NCI-H1417 (cell line): ENCODE measurements around the gene CPXM2.
A peak's percentile ranks its signal among the peaks of the same experiment; 100 is the strongest.

Experiments
- DNase-seq, 3 experiments: peaks; one replicate each; lab custom pipeline; 2025; lab: John Stamatoyannopoulos, UW

The CPXM2 gene

DNA sequence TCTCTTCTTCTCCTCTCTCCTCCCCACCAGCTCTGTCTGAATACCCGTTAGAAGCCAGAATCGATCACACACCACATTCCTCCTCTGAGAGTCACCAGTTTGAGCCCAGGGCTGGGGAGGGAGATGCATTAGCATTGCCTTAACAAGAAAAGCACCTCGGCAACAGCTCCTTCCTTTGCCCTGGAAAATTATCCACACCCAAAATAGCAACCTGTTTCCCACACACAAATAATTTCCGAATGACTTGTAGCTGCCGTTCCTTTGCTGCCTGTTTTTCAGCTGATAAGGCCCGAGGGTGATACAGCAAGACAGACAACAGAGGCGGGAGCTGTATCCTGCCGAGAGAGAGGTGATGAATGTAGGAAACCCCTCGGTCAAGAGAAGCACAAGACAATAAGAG lies 91.3 kb downstream of the CPXM2 start:
- no peak for DNase-seq

DNA sequence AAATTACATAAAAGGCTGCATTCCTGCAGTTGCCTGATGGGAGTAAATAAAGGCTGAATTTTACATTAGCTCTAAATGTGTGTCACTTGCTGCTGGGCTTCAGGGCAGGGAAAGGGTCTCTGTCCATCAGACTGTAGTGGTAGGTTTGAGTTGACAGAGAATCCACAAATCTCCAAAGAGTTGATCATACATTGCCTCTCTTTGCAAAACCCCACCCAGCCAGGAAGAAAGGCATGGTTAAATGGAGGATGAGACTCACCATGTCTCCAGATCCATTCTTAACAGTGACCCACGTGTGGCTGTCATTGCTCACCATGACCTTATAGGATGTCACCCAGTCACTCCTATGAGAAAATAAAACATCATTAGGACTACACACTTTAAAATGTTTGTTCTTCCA lies 92.8 kb downstream of the CPXM2 start:
- DNase-seq: no peak

DNA sequence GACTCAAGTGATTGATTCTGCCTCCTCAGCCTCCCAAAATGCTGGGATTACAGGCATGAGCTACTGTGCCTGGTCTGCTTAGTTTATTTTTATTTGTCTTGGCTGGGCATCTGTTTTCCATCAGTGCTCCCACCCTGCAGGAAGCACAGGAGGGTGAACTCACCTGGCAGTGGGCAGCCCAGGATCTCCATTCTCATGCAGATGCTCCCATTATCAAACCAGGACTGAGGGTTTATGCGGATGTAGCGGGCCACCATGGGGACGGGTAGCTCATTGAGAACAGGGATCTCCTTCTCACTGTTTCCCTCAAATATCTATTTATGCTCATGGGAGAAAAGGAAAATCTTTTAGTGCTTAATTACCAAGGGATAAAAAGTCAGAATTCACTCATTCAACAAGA lies 93.8 kb downstream of the CPXM2 start:
- DNase-seq: no peak

DNA sequence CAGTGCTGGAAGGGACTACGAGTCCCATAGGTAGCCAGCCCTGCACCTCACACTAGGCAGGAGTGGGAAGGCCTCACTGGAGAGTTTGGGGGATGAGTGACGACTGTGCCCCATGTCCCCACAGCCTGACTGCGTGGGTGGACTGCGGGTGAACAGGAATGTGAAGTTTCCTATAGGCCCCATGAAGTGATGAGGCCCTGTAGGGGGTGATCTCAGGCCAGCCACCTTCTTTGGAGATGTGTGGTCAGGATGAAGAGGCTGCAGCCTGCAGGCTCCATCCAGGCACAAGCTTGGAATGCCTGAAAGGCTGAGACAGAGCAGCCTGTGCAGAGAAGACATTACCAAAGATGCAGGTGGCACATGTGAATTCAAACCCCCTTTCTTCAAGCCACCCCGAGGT lies 94.9 kb downstream of the CPXM2 start:
- DNase-seq: no peak

DNA sequence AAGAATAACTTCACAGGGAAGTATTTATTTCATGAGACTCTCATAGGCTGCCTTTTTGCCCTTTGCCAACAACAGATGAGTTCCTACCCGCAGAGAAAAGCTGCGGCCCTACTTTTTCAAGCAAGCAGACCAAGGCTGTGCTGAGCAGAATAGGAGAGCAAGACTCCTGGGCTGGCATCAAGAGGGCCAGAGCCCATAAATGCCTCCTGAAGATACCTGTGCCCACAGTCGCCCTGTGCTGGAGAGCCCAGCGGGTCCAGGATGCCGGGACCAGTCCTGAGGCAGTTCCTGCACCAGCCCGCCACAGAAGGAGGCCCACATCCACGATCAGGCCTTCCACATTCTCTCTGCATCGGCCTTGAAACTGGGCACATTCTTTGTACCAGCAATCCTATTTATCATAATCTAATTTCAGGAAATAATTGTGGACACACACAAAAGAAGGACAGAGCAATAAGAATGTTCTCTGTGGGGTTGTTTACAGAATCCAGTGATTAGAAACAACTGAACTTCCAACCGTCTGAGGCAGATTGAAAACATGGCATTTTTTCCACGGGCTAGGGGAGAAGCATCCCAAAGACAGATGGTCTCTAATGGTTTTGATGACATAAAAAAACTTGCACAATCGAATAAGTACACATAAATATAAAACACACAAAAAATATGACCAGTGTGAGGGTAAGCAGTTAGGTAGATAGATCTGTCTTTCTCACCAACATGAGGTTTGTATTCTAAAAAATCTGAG lies 95.6 kb downstream of the CPXM2 start:
- no peak for DNase-seq

DNA sequence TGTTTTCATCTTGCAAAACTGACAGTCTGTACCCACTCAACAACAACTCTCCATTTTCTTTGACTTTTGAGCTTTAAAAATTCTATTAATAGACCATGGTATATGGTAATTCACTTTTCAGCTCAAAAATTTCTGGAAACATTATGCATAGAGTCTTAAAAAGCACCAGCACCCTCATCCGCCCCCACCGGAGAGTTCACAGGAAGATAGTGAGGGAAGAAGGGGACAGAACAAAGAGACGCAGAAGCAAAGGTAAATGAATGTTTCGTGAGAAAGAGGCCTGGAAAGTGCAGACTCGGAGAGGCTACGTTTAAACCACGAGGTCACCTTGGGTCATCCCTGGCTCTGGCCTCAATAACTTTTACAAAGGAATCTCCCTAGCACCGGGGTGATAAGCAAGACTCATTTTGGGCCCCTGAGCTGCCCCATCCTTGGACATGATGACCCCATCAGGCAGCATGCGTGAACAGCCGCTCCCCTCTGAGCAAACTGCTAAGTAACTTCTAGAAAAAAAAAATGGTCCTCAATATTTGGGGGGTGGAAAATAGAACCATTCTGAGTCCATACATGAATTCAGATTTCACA lies 96.3 kb downstream of the CPXM2 start:
- DNase-seq: no peak

DNA sequence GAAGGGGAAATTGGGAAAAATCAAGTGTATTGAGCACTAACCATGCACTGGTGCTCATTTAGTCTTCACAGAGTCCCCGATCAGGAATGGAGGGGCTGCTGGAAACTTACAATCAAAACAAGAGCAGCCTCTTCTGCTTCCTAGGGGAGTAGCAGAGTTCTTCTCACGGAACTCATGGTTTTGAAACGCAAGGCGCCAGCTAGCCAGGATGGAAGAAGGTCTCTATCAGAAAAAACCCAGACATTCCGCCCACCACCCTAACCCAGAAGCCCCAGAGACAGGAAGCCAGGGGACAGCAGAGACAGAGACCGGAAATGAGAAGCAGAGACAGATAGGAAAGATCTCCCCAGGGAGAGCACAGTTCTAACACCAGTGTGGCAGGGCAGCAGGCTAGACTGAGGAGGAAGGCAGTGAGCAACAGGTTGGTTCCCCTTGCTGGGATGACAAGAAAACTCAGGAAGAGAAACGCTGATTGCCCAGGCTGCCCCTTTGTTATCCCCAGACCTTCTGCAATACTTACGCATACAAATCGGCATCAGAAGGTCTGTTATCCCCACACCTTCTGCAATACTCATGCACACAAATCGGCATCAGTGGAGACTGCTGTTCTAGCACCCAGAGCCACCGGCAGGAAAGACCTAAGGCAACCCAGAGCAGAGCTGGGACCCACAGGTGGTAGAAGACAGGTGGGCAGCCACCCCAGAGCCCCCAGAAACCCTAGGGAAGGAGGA lies 99.2 kb downstream of the CPXM2 start:
- no peak for DNase-seq

DNA sequence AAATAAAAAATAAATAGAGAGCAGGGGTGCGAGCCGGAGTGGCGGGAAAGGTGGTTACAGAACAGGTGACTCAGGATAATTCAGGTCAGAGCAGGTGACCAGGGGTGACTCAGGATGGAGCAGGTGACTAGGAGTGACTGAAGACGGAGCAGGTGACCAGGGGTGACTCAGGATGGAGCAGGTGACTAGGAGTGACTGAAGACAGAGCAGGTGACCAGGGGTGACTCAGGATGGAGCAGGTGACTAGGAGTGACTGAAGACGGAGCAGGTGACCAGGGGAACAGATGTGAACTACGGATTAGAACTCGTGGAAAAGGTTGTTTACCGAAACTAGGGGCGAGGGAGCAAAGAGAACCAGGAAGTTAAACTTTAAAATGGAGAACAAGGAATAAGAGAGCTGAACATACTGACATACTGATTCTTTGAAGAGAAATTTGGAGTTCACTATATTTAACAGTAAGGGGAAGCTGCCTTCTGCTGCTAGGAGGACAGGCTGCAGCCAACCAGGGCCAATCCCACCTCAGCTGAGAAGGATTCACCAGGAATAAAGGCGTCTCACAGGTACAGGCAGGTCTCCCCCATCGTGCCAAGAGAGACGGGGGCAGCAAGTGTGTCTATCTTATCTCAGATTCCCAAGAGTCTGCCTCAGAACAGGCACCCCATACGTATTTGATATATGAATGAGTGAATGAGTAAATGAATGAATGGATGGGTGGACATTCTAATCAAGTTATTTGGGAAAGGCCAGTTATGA lies 101.3 kb downstream of the CPXM2 start:
- DNase-seq: no peak

DNA sequence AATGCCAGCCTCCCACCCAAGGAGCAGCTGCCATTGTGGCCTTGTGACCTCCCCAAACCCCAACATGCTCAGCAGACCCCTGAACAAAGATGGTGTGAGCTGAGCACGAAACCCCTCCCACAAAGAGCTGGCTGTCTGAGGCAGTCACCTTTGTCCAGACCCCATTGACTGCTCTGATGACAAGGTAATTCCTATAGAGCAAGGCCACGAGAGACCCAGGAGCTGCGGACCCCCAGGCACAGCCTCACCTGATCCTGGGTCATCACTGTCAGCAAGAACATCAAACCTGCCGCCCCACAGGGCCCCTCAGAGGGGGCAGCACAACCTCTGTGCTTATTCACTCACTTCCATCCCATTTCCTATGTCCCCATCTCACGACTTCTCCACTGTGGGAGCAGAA lies 102.6 kb downstream of the CPXM2 start:
- no peak for DNase-seq

DNA sequence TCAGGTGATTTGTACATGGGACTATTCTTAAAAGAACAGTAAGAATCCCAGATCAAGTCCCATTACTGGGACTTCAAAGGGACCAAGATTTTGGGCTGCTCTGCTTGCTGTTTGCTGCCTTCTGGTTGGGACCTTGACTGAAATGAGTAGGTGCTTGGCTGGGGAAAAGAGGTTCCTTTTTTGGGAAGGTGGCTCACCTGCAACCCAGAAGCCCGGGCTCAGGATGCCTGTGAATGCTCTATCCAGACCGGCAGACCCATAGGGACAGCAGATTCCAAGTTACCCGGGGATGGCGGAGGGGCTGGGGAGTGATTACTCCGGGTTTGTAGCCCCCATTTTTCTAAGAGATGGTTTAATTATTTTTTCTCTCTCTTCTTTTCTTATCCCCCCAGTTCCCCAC lies 104.0 kb downstream of the CPXM2 start:
- no peak for DNase-seq

DNA sequence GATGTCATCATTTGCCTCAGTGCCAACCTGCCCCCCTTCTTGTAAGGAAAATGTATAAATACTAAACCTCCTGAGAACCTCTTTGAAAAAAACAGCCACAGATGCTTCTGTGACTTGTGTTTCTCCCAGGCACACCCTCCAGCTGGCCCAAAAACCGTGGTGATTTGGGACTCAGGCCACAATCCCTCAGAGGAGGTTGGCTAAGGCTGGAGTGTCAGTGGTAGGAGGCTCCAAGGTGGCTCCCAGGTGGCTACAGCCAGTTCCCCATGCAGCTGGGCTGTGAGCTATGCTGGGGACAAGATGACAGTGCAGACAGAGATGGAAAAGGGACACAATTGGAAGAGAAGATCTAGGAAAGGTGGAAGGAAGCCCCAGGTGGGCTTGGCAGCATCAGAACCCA lies 104.7 kb downstream of the CPXM2 start:
- DNase-seq: no peak

DNA sequence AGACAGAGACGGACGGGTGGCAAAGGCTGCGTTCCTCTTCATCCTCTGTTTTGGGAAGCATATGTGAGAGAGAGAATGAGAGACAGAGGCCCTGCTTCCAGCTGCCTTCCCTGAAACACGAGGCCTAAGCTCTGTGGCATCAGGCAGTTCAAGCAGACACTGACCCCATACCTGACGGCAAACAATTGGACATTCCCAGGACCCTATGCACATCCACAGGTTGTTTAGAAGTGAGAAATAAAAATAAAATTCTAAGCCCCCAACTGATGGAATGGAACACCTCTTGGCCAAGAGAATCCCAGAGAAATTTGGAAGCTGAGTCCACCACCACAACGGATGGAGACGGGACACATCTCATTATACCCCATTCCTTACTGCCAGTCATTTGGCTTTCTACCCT lies 105.3 kb downstream of the CPXM2 start:
- DNase-seq: no peak

DNA sequence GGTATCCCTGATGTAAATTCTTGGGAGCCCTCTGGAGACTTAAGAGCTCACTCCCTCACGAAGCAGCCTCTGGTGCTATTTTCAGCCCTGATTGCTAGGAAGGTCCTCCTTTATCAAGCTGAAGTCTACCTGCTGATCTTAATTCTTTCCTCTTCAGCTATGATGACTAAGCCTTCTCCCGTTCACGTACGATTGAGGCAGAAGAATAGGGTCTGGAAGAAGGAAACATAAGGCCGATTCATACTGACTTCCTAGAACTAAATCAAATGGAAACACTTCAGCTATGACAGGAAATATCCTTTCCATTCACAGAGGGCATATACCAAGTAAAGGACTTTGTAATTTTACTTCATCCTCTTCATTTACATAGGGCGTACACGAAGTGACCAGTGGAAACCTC lies 107.0 kb downstream of the CPXM2 start:
- DNase-seq: no peak

DNA sequence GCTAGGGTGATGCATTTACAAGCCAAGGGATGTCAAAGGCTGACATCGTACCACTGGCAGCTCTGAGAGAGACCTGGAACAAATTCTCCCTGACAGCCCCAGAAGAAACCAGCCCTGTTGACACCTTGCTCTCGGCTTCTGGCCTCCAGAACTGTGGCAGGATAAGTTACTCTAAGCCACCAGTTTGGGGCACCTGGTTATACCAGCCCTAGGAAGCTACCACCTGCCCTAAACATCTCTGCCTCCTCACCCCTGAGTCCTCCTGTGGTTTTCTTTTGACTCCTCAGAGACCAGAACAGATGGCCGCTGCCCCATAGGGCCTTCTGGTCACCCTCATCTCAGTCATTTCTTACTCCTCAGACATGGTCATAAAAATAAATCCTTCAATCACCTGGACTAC lies 107.4 kb downstream of the CPXM2 start:
- DNase-seq: no peak

DNA sequence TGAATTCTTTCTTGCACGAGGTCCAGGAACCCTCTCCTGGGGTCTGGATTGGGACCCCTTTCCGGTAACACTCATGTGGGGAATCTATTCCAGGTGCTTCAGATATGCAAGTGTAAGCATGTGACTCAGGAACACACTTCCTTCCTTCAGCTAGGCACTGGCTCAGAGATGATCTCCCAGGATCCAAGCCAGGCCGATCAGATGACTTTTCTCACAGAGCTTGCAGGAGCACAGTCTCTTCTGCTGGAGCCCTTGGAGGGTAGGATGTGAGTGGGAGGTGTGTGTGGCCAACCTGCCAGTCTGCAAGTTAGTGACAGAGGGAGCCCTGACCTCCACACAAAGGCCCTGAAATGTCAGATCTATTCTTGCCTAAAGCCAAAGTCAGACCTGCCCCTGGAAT lies 108.3 kb downstream of the CPXM2 start:
- DNase-seq: no peak

DNA sequence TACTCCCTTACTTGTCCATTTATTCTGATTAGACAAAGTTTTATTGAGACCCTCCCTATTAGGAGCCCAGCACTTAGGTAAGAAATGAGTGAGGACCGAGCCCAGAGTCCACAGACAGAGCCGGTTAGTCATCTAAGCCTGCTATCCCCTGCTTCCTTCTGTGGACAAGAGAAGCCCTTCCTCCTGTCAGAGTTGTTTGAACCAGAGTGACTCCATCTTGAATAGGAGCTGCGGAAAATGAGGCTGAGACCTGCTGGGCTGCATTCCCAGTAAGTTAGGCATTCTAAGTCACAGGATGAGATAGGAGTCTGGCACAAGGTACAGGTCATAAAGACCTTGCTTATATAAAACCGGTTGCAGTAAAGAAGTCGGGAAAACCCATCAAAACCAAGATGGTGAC lies 109.1 kb downstream of the CPXM2 start:
- no peak for DNase-seq

DNA sequence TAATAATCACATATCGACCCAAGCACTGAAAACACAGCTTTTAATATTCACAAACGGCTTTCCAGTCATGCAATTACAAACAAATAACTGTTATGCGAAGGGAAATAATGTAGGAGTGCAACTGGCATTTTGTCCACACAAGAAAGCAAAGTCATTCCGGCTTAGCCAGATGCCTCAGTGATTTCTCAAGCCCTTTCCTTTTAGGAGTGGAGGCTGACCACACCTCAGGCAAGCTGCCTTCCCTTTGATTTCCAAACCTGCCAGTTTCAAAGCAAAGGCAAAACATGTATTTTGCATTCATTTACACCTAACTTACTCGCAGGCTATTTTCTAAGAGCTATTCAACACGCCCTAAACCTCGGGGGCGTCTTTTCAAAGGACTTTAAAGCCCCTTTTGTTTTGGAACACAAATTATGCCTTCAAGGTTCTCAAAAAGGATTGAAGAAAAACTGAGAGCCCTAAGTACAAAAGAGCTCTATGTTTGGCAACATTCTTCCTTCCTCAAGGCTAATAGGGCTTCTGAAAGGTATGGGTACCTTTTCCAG lies 109.6 kb downstream of the CPXM2 start:
- no peak for DNase-seq

DNA sequence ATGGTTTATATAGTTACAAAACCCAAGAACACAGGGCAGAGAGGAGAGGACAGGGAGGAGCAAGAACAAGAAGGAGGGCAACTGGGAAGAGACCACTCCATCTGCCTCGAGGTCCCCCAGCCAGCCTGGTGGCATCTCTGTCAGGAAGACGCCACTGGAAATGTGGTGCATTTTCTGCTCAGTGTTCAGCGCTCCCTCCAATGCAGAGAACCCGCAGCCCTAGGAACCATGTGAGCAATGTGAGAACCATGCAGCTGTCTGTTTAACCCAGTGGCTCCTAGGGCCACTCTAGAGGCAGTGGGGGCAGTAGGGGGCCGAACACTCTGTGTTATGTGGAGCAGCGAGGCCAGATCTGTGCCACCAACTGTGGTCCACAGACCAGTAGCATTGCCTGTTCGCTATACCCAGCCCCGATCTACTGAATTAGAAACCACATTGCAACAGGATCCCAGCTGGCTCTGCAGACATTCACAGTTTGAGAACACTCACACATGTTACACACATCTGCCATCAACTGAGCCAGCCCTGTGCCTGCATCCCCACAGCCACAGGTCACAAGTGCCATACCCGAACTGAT lies 110.2 kb downstream of the CPXM2 start:
- DNase-seq: no peak

DNA sequence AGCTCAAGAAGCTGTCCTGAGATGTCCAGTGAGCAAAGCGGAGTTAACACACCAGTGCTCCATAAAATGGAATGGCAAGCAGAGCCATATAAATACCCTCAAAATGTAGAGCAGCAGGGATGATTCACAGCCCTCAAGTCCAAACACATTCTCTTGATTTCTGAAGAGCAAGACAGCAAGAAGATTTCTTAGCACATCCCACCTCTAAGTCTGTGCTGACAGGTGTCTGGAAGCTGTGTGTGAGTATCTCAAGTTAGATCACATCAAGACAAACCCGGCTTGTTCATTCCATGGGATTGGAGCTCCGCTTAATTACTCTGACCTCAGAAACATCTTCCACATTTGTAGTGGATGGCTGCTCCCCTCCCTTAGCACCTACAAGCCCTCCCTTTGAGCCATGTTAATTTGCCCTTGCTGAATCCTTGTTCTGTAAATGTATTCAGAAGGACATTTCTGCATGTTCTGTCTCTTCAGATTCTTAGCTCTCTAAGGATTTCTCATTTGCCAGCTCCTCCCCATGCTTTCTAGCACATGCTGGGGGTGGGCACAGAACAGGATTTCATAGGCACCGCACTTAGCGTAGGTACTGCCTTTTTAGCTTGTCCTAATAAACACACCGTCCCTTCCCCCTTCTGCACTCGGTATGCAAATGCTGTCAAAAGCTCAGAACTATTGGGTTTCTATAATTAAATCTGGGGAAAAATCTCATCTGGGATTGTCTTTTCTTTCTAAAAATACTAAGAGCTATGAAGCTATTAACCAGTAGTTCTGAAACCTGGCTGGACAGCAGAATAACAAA lies 112.7 kb downstream of the CPXM2 start:
- DNase-seq: no peak

DNA sequence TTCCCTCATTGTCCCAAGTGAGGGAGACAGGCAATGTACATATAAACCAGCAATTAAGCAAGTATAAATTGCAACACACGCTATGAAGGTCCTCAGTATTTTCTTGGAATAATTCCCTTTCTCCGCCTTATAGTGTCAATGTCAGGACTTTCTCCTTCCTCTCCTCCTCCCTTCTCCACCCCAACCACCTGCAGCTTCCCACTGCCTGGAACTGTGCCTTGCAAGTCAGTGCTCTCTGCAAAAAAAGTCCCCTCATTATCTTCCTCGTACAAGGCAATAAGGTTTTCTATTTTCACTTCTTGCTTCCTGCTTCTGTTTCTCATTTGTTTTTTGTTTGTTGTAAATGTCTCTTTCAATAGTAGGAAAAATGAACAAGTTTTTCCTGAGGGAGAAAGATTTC lies 113.7 kb downstream of the CPXM2 start:
- no peak for DNase-seq

DNA sequence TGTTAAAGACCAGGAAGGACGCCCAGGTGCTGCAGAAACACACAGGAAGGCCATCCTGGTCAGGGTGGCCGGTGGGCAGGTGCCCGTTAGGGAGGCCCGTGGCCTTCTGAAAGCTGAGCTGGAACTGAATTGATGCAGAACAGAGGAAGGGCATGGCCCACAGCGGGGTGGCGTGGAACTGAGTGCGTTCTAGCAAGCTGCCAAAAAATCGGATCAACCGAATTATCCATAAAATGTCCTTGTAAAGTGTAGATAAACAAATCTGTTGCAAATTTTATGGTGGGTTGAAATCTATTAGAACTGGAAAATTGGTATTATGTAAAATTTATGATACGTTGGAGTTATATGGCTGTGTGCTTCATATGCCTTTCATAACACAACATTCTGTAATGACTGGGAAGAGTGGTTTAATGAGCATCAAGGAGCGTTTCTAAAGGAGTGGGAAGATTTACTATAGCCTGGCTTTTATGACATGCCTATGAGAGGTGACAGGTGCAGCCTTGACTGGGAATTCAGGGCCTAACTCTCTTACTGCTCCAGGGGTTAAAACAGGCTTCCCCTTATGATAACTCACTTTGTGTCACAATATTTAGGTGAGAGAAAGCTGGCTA lies 117.4 kb downstream of the CPXM2 start:
- peak; percentile 14 to 63 (median 62) for DNase-seq
